ENCODE data around the gene PAX8. TPM values are rescaled to one million over a fixed set of nuclear protein-coding genes. Genes with fewer than 3 reads are reported as not detected.
"Not testable (repeated sequence)": the region's sequence is repeated elsewhere in the genome, so short reads cannot be mapped to it uniquely, and the experiment has no call there.

The PAX8 gene
- total and polyA plus RNA-seq, 7 donors, result 0.41 to 10.8 (median 0.93) TPM; not detected in 1

GRCh38 chr2:113238871-113239839, 39.6 kb downstream of the PAX8 start:
- Histone ChIP-seq H3K4me3 (no peak overlapping the region), H3K36me3 (no peaks in the 10 kb centered on the region), H3K27ac (peak overlapping the region; percentile 5 to 82 (median 56)), H3K27me3 (no peaks in the 10 kb centered on the region), H3K4me1 (peaks cover 0 to 28% (median 24%) of the 10 kb centered on the region in 4 donors), H3K9me3 (no peaks in the 10 kb centered on the region)
- peak; percentile 61 for DNase-seq
- WGBS, 2 donors, result 92 to 93% methylated on average over 9 of the region's 9 CpGs
- intact Hi-C loops (cut with DNase I), result no loop called here
- TF ChIP-seq CTCF (IDR thresholded peaks at IDR 0.05), result no peak
- peak in 1 of 4 donors; percentile 12 for TF ChIP-seq POLR2AphosphoS5 (IDR thresholded peaks at IDR 0.05)

GRCh38 chr2:113237604-113238160, 41.0 kb downstream of the PAX8 start:
- no peak overlapping the region for H3K4me3 ChIP-seq
- H3K27ac ChIP-seq, result no peak overlapping the region
- no peaks in the 10 kb centered on the region for H3K36me3 ChIP-seq
- 93 to 95% methylated on average over 9 of the region's 9 CpGs for WGBS, 2 donors
- DNase-seq, result no peak
- H3K9me3 ChIP-seq, result no peaks in the 10 kb centered on the region
- intact Hi-C loops (cut with DNase I), result no loop called here
- H3K27me3 ChIP-seq, result no peaks in the 10 kb centered on the region
- peaks cover 0 to 28% (median 24%) of the 10 kb centered on the region in 4 donors for H3K4me1 ChIP-seq
- no peak for TF ChIP-seq POLR2AphosphoS5 (IDR thresholded peaks at IDR 0.05)
- no peak for TF ChIP-seq POLR2A (IDR thresholded peaks at IDR 0.05)
- no peak for TF ChIP-seq EP300 (IDR thresholded peaks at IDR 0.05)
- TF ChIP-seq CTCF (IDR thresholded peaks at IDR 0.05), result no peak

GRCh38 chr2:113236367-113237159, 42.2 kb downstream of the PAX8 start:
- TF ChIP-seq POLR2A (IDR thresholded peaks at IDR 0.05), result no peak
- no peak for TF ChIP-seq POLR2AphosphoS5 (IDR thresholded peaks at IDR 0.05)
- TF ChIP-seq CTCF (IDR thresholded peaks at IDR 0.05), result no peak
- Histone ChIP-seq H3K9me3 (no peaks in the 10 kb centered on the region), H3K27ac (peak overlapping the region; percentile 12 to 75 (median 67)), H3K4me3 (peak overlapping the region in 3 of 4 donors; percentile 53 to 59 (median 53)), H3K4me1 (peaks cover 0 to 27% (median 22%) of the 10 kb centered on the region in 4 donors), H3K27me3 (no peaks in the 10 kb centered on the region), H3K36me3 (no peaks in the 10 kb centered on the region)
- DNase-seq, result peak; percentile 61
- intact Hi-C loops (cut with DNase I), result no loop called here
- 90 to 94% methylated on average over 38 of the region's 38 CpGs for WGBS, 2 donors

GRCh38 chr2:113235347-113236226, 43.1 kb downstream of the PAX8 start:
- peak overlapping the region; percentile 38 to 75 (median 67) for H3K27ac ChIP-seq
- peak in 1 of 2 donors; percentile 60 for TF ChIP-seq POLR2A (IDR thresholded peaks at IDR 0.05)
- peak in 3 of 4 donors; percentile 61 to 69 (median 64) for TF ChIP-seq POLR2AphosphoS5 (IDR thresholded peaks at IDR 0.05)
- DNase-seq, result peak; percentile 75
- H3K36me3 ChIP-seq; H3K27me3 ChIP-seq; intact Hi-C loops (cut with DNase I); H3K9me3 ChIP-seq: not testable (repeated sequence)
- peak overlapping the region; percentile 30 to 59 (median 53) for H3K4me3 ChIP-seq
- 89 to 92% methylated on average over 74 of the region's 74 CpGs for WGBS, 2 donors
- H3K4me1 ChIP-seq, result peaks cover 0 to 18% (median 12%) of the 10 kb centered on the region in 4 donors
